Activated CD4-positive, alpha-beta memory T cell treated with anti-CD3 and anti-CD28 coated beads, Interleukin-2, amount 10 ng/mL, durations not matched to agents 7 days and 5 days (primary cell): ENCODE measurements around the gene SLAMF6. TPM values are rescaled to one million over a fixed set of nuclear protein-coding genes. Genes with fewer than 3 reads are reported as not detected.
A peak's percentile ranks its signal among the peaks of the same experiment; 100 is the strongest.
"Not testable (repeated sequence)": the region's sequence is repeated elsewhere in the genome, so short reads cannot be mapped to it uniquely, and the experiment has no call there.

Experiments used
- CTCF ChIA-PET: fragments of 350-600 bp; sonication (Branson Sonifier 250); formaldehyde crosslinking; loops from one replicate; lab custom pipeline; 2021; ENCODE audit warnings: antibody characterized with exemption, inconsistent platforms; lab: Charles Lee
- POLR2A ChIA-PET: fragments of 350-600 bp; sonication (Branson Sonifier 250); formaldehyde crosslinking; loops from one replicate; lab custom pipeline; 2021; ENCODE audit warnings: antibody characterized with exemption; lab: Charles Lee
- DNase-seq: peaks from one replicate; pipeline ENCODE4 v3.0.0-alpha.2; 2020
- H3K27ac Mint-ChIP-seq: one replicate; pipeline ENCODE4 v1.8.0; 2021; ENCODE audit warnings: mild to moderate bottlenecking, mixed read lengths
- H3K27me3 Mint-ChIP-seq: one replicate; pipeline ENCODE4 v1.8.0; 2021; ENCODE audit warnings: mixed read lengths
- H3K36me3 Mint-ChIP-seq: one replicate; pipeline ENCODE4 v1.8.0; 2021; ENCODE audit warnings: low read depth, mixed read lengths
- H3K4me1 Mint-ChIP-seq: one replicate; pipeline ENCODE4 v1.8.0; 2021; ENCODE audit warnings: mixed read lengths
- H3K4me3 Mint-ChIP-seq: one replicate; pipeline ENCODE4 v1.8.0; 2021; ENCODE audit warnings: mild to moderate bottlenecking, mixed read lengths
- H3K9me3 Mint-ChIP-seq: one replicate; pipeline ENCODE4 v1.8.0; 2021; ENCODE audit warnings: mixed read lengths
- total RNA-seq, 2 experiments: library from RNA; stranded (reverse); gene quantifications; one replicate each; pipeline ENCODE4 v1.2.3, GENCODE V29; 2021

Gene SLAMF6
- 10 to 100 TPM; 32.0 to 33.8 TPM for total RNA-seq

DNA sequence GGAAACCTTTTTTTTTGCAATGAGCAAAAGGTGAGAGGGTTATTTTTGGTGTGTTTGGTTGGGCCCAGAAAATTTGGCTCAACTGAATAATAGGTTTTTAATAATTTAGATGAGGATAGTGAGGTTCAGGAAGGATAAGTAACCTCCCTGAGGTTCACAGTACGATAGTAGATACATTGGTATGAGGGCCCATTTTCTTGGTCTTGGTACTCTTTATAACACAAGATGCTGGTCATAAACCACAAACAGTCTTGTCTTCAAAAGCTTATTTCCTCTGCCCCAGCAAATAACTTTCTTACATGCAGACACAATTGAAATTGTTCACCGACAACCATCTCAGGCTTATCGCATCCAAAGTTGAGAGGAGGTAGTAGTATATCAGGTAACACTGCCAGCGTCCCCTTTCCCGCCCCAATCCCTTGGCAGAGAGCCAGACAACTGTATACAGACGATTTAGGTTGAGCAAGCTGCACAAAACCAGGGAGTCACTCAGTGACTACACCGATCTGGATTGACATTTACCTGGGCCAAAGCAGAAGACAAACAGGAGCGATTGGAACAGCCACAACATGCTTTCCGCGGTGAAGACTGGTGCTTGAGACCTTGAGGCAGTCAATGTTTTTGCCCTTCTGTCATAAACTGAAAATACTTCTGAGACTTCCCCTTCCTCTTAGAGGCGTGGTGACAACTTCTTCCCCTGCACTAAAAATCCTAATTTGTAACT is at the start of gene SLAMF6:
Gene SLAMF6 (minus strand): TSS at position 634 of the 724 bp plus-strand sequence. CDS start 63 bp downstream, at position 571.
- peak within 1 kb of the TSS; percentile 93 for H3K27ac Mint-ChIP-seq
- DNase-seq = peak; percentile 55
- ChIA-PET POLR2A (interaction anchor here (0.7 to 3.3 kb wide), 24 partner anchors 14 to 275 kb away, joined by 3 to 32 read pairs (median 4); partner anchors contain the start of genes CD84 and PEX19), CTCF (interaction anchor here (0.9 to 2.1 kb wide), 10 partner anchors 12 to 94 kb away, joined by 3 to 10 read pairs (median 3); no protein-coding TSS in a partner anchor)
- peaks cover 34% of the 10 kb centered on the region for H3K9me3 Mint-ChIP-seq
- no peaks in the 10 kb centered on the region for H3K27me3 Mint-ChIP-seq
- H3K4me1 Mint-ChIP-seq = peaks cover 64% of the 10 kb centered on the region
- peaks cover 41% of the 10 kb centered on the region for H3K36me3 Mint-ChIP-seq
- peak within 1 kb of the TSS; percentile 84 for H3K4me3 Mint-ChIP-seq

DNA sequence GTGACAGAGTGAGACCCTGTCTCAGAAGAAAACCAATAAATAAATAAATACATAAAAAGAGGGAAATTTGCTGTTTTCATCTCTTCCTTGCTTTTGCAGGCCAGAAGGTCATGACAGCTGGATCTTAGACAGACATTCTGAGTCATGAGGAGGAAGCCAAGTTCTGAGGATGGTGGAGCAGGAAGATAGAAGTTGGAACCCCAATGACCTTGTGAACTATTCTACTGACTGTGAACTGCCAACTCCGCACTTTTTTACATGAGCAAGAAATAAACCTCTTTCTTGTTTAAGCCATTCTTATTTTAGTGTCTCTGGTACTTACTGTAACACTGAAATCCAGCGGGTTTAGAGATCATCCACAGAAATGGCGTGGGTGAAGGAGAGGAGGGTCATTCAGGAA is 47.8 kb upstream of the SLAMF6 start:
- POLR2A ChIA-PET = interaction anchor here (0.6 to 16.8 kb wide), 4 partner anchors 6 to 49 kb away, joined by 3 to 203 read pairs (median 3); partner anchors contain the start of gene CD84
- Mint-ChIP-seq H3K4me3 (no peak overlapping the region), H3K36me3 (peaks cover 38% of the 10 kb centered on the region), H3K4me1 (peaks cover 83% of the 10 kb centered on the region), H3K27ac (peak overlapping the region; percentile 6), H3K27me3 (no peaks in the 10 kb centered on the region), H3K9me3 (peaks cover 2% of the 10 kb centered on the region)
- CTCF ChIA-PET = interaction anchor here (1.4 kb wide), 1 partner anchor 10 kb away, joined by 5 read pairs; no protein-coding TSS in a partner anchor
- DNase-seq = no peak

DNA sequence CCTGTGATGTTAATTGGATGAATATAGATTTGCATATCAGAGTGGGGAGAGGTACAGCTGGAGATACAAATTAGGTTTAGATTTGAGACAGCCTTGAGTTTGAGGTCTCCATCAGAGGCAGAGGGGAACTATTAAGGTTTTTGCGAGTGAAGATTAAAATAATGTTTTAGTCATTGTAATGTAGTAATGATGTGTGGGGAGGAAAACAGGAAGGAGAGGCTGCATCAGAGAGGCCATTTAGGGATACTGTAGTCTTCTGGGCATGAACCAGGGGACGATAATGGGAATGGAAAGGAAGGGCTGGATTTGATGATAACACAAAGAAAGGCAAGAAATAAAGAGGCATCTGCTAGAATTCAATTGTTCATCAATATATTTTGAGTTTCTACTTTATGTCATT is 46.8 kb upstream of the SLAMF6 start:
- no peak for DNase-seq
- Mint-ChIP-seq H3K27me3 (no peaks in the 10 kb centered on the region), H3K4me3 (no peak overlapping the region), H3K27ac (peak overlapping the region; percentile 97), H3K9me3 (peaks cover 2% of the 10 kb centered on the region), H3K36me3 (peaks cover 44% of the 10 kb centered on the region), H3K4me1 (peaks cover 82% of the 10 kb centered on the region)
- ChIA-PET CTCF (interaction anchor here (0.6 to 1.4 kb wide), 2 partner anchors 9 to 197 kb away, joined by 3 to 5 read pairs; no protein-coding TSS in a partner anchor), POLR2A (interaction anchor here (1.1 to 16.8 kb wide), 4 partner anchors 7 to 30 kb away, joined by 3 to 203 read pairs (median 3); partner anchors contain the start of gene CD84)

DNA sequence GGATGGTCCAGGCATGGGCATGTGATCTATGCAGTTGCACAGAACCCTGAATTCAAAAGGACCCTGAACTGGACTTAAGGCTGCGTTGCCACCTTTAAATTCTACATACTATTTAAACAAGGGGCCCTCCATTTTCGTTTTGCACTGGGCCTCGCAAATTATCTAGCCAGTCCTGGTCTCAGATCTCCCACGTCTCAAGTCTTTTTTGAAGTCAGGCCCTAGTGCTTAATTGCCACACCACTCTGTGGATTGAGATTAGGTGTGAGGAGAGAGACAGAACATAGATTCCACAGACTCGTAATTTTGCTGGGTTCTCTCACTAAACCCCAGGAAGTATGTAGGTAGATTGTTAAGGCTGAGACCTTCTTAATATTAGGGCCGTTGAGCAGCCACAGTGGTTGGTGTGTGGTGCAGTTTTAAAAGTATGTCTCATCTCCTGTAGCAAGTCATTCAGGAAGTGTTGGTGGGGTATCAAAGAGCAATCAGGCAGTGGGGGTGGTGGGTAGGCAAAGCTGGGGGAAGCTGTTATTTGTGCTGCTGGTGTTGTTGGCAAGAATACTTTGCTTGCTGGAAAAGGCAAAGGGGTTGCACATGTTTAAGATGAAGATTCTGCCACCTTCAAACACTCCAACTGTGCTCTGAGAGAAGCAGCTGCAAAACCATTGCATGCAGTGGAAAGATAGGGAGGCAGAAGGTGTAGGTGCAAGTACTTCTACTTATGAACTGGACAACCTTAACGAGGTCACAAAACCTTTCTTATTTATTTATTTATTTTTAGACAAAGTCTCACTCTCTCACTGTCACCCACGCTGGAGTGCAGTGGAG is 45.0 kb upstream of the SLAMF6 start:
- H3K9me3 Mint-ChIP-seq = peaks cover 7% of the 10 kb centered on the region

DNA sequence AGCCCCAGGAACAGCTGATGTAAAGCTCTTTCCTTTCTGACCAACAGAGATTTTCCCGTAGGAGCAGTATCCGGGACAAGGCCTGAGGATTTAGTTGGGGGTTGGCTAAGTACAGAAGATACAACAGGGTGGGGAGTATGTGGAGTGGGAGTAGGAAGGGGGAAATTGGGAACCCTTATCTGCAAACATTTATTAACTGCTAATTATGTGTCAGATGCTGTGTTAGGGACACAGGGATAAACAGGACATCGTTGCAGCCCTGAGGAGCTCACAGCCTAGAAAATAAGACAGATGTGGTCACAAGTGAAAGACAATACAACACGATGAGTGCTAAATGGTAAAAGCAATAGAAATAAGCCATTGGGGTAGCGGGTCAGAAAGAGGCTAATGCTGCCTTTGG is 44.3 kb upstream of the SLAMF6 start:
- Mint-ChIP-seq H3K27me3 (no peaks in the 10 kb centered on the region), H3K36me3 (peaks cover 58% of the 10 kb centered on the region), H3K4me3 (peak overlapping the region; percentile 58), H3K27ac (peak overlapping the region; percentile 97), H3K4me1 (peaks cover 80% of the 10 kb centered on the region), H3K9me3 (peaks cover 12% of the 10 kb centered on the region)
- ChIA-PET CTCF (interaction anchor here (1.1 to 1.3 kb wide), 2 partner anchors 9 to 11 kb away, joined by 3 to 4 read pairs; no protein-coding TSS in a partner anchor), POLR2A (interaction anchor here (1.0 to 16.8 kb wide), 4 partner anchors 8 to 45 kb away, joined by 3 to 203 read pairs (median 12); partner anchors contain the start of genes CD84 and SLAMF6)
- DNase-seq = no peak

More for the DNA sequence above, 45.0 kb upstream of the SLAMF6 start:
- H3K27ac Mint-ChIP-seq = peak overlapping the region; percentile 97
- peaks cover 77% of the 10 kb centered on the region for H3K4me1 Mint-ChIP-seq
- H3K27me3 Mint-ChIP-seq = no peaks in the 10 kb centered on the region
- POLR2A ChIA-PET = interaction anchor here (1.1 to 16.8 kb wide), 7 partner anchors 8 to 107 kb away, joined by 3 to 203 read pairs (median 4); partner anchors contain the start of genes CD84 and SLAMF6
- H3K4me3 Mint-ChIP-seq = peak overlapping the region; percentile 58
- peak; percentile 72 for DNase-seq
- H3K36me3 Mint-ChIP-seq = peaks cover 52% of the 10 kb centered on the region
- CTCF ChIA-PET = interaction anchor here (0.7 to 0.9 kb wide), 3 partner anchors 10 to 24 kb away, joined by 3 to 4 read pairs (median 3); no protein-coding TSS in a partner anchor

DNA sequence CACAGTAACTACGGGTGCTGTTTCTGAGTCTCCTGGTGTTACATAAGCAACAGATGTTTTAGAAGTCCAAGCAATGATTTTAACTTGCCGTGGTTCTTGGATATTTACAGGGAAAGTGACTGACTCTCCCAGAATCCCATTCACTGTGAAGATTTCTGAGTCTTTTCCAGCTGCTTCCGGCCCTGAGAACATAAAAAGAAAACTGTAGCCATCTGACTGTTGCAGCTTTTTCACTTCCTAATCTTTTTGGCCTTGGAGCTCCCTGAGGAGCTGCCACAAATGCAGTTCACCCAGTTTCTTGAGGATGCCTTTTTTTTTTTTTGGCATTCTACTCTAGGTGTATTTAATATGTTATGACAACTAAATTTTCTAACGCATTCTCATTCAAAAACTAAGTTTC is 42.5 kb upstream of the SLAMF6 start:
- Mint-ChIP-seq H3K27ac (peak overlapping the region; percentile 55), H3K4me1 (peaks cover 82% of the 10 kb centered on the region), H3K27me3 (no peaks in the 10 kb centered on the region), H3K4me3 (no peak overlapping the region), H3K36me3 (peaks cover 57% of the 10 kb centered on the region), H3K9me3 (peaks cover 12% of the 10 kb centered on the region)
- DNase-seq = no peak
- ChIA-PET POLR2A (interaction anchor here (2.0 to 16.8 kb wide), 3 partner anchors 11 to 43 kb away, joined by 6 to 203 read pairs (median 17); partner anchors contain the start of genes CD84 and SLAMF6), CTCF (interaction anchor here (1.0 to 2.7 kb wide), 3 partner anchors 13 to 135 kb away, joined by 3 to 9 read pairs (median 4); no protein-coding TSS in a partner anchor)

DNA sequence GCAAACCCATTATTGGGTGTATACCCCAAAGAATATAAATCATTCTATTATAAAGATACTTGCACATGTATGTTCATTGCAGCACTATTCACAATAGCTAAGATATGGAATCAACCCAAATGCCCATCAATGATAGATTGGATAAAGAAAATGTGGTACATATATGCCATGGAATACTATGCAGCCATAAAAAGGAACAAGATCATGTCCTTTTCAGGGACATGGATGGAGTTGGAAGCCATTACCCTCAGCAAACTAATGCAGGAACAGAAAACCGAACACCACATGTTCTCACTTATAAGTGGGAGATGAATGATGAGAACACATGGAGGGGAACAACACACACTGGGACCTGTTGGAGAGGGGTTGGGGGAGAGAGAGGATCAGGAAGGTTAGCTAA is 40.2 kb upstream of the SLAMF6 start:
- ChIA-PET POLR2A (interaction anchor here (16.8 kb wide), 1 partner anchor 13 kb away, joined by 203 read pairs; the partner anchor contains the start of gene CD84), CTCF (interaction anchor here (1.7 to 2.7 kb wide), 2 partner anchors 15 to 23 kb away, joined by 4 to 9 read pairs; no protein-coding TSS in a partner anchor)
- Mint-ChIP-seq H3K9me3 (peaks cover 12% of the 10 kb centered on the region), H3K4me1 (peaks cover 86% of the 10 kb centered on the region), H3K36me3 (peaks cover 64% of the 10 kb centered on the region)
- H3K27ac Mint-ChIP-seq, H3K27me3 Mint-ChIP-seq, DNase-seq, H3K4me3 Mint-ChIP-seq: not testable (repeated sequence)

DNA sequence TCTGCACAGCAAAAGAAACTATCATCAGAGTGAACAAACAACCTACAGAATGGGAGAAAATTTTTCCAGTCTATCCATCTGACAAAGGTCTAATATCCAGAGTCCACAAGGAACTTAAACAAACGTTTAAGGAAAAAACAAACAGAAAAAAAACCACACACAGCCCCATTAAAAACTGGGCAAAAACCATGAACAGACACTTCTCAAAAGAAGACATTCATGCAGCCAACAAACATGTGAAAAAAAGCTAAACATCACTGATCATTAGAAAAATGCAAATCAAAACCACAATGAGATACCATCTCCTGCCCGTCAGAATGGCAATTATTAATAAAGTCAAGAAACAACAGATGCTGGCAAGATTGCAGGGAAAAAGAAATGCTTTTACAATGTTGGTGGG is 39.7 kb upstream of the SLAMF6 start:
- H3K27ac Mint-ChIP-seq, DNase-seq, H3K4me3 Mint-ChIP-seq, H3K27me3 Mint-ChIP-seq: not testable (repeated sequence)
- ChIA-PET CTCF (interaction anchor here (0.8 kb wide), 1 partner anchor 13 kb away, joined by 3 read pairs; no protein-coding TSS in a partner anchor), POLR2A (interaction anchor here (16.8 kb wide), 1 partner anchor 14 kb away, joined by 203 read pairs; the partner anchor contains the start of gene CD84)
- peaks cover 86% of the 10 kb centered on the region for H3K4me1 Mint-ChIP-seq
- peaks cover 64% of the 10 kb centered on the region for H3K36me3 Mint-ChIP-seq
- peaks cover 12% of the 10 kb centered on the region for H3K9me3 Mint-ChIP-seq

DNA sequence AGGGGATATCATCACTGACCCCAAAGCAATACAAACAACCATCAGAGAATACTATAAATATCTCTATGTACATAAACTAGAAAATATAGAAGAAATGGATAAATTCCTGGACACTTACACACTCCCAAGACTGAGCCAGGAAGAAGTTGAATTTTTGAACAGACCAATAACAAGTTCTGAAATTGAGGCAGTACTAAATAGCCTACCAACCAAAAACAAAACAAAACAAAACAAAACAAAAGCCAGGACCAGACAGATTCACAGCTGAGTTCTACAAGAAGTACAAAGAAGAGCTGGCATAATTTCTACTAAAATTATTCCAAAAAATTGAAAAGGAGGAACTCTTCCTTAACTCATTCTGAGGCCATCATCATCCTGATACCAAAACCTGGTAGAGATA is 37.8 kb upstream of the SLAMF6 start:
- H3K9me3 Mint-ChIP-seq = peaks cover 12% of the 10 kb centered on the region
- peaks cover 61% of the 10 kb centered on the region for H3K36me3 Mint-ChIP-seq
- ChIA-PET POLR2A (interaction anchor here (1.0 to 16.8 kb wide), 5 partner anchors 9 to 49 kb away, joined by 3 to 203 read pairs (median 3); partner anchors contain the start of gene CD84), CTCF (interaction anchor here (1.2 to 3.6 kb wide), 5 partner anchors 9 to 132 kb away, joined by 3 to 14 read pairs (median 4); no protein-coding TSS in a partner anchor)
- no peak for DNase-seq
- H3K27me3 Mint-ChIP-seq = no peaks in the 10 kb centered on the region
- peaks cover 73% of the 10 kb centered on the region for H3K4me1 Mint-ChIP-seq
- peak overlapping the region; percentile 80 for H3K27ac Mint-ChIP-seq
- H3K4me3 Mint-ChIP-seq = peak overlapping the region; percentile 66

DNA sequence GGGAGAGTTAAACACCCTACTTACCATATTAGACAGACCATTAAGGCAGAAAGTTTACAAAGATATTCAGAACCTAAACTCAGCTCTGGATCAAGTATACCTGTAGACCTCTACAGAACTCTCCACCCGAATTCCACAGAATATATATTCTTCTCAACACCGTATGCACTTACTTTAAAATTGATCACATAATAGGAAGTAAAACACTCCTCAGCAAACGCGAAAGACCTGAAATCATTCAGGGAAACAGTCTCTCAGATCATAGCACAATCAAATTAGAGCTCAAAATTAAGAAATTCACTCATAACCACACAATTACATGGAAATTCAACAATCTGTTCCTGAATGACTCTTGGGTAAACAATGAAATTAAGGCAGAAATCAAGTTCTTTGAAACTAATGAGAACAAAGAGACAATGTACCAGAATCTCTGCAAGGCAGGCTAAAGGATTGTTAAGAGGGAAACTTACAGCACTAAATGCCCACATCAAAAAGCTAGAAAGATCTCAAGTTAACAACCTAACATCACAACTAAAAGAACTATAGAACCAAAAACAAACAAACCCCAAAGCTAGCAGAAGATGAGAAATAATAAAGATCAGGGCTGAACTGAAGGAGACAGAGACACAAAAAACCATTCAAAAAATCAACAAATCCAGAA is 37.1 kb upstream of the SLAMF6 start:
- Mint-ChIP-seq H3K9me3 (peaks cover 12% of the 10 kb centered on the region), H3K36me3 (peaks cover 59% of the 10 kb centered on the region), H3K27ac (peak overlapping the region; percentile 80), H3K4me3 (peak overlapping the region; percentile 66), H3K27me3 (no peaks in the 10 kb centered on the region), H3K4me1 (peaks cover 66% of the 10 kb centered on the region)
- no peak for DNase-seq
- CTCF ChIA-PET = interaction anchor here (0.9 to 3.6 kb wide), 6 partner anchors 10 to 131 kb away, joined by 3 to 14 read pairs (median 4); no protein-coding TSS in a partner anchor
- POLR2A ChIA-PET = interaction anchor here (1.0 to 16.8 kb wide), 7 partner anchors 8 to 50 kb away, joined by 3 to 203 read pairs (median 3); partner anchors contain the start of gene CD84

DNA sequence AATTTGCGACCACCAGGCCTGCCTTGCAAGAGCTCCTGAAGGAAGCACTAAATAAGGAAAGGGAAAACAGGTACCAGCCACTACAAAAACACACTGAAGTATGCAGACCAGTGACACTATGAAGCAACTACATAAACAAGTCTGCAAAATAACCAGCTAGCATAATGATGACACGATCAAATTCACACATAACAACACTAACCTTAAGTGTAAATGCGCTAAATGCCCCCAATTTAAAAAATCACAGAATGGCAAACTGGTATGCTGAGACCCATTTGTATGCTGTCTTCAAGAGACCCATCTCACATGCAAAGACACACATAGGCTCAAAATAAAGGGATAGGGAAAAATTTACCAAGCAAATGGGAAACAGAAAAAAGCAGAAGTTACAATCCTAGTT is 36.4 kb upstream of the SLAMF6 start:
- H3K27me3 Mint-ChIP-seq, DNase-seq: not testable (repeated sequence)
- ChIA-PET POLR2A (interaction anchor here (0.5 to 16.8 kb wide), 9 partner anchors 9 to 269 kb away, joined by 3 to 203 read pairs (median 4); partner anchors contain the start of genes CD84 and SLAMF6), CTCF (interaction anchor here (0.9 to 3.6 kb wide), 8 partner anchors 9 to 130 kb away, joined by 3 to 14 read pairs (median 4); no protein-coding TSS in a partner anchor)
- Mint-ChIP-seq H3K36me3 (peaks cover 54% of the 10 kb centered on the region), H3K9me3 (peaks cover 12% of the 10 kb centered on the region), H3K4me3 (peak overlapping the region; percentile 66), H3K27ac (peak overlapping the region; percentile 80), H3K4me1 (peaks cover 60% of the 10 kb centered on the region)
